ENCODE results near the gene SLC66A3.

SLC66A3 gene

DNA sequence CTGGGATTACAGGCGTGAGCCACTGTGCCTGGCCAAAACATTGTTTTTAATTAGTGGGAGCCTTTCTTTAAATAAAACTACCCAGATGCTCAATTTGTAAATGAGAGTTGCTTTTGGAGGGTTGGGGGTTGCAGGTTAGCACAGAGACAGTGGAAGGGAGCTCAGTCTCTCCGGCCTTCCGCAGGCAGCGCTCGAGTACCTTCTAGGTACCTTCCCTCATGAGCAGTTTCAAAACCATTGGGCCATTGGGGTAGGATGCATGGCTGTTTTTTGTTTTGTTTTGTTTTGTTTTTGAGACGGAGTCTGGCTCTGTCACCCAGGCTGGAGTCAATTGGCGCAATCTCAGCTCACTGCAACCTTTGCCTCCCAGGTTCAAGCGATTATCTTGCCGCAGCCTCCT, 19.0 kb downstream of the SLC66A3 start:
- Histone ChIP-seq H3K79me2 (ENCODE audit: insufficient read depth, low read length) (no peaks in the 10 kb centered on the region), H3K27ac (ENCODE audit: low read depth, low read length, poor library complexity, severe bottlenecking) (no peak overlapping the region), H3K4me1 (ENCODE audit: insufficient read depth, low read length, severe bottlenecking) (no peaks in the 10 kb centered on the region), H3K36me3 (ENCODE audit: insufficient read depth, low read length) (no peaks in the 10 kb centered on the region), H3K4me3 (ENCODE audit: low read depth, low read length, poor library complexity, severe bottlenecking) (no peak overlapping the region), H3K9me2 (ENCODE audit: low read depth, low read length) (no peaks in the 10 kb centered on the region), H3K27me3 (ENCODE audit: insufficient read depth, low read length) (no peaks in the 10 kb centered on the region; the same call in 1 of the 2 replicates), H3F3A (ENCODE audit: insufficient read depth, low read length) (no peaks in the 10 kb centered on the region), H3K9me3 (ENCODE audit: low read length) (no peaks in the 10 kb centered on the region), H3K9ac (ENCODE audit: low read length) (no peak overlapping the region), H2AFZ (ENCODE audit: low read length) (no peak overlapping the region), H4K20me1 (ENCODE audit: insufficient read depth, low read length) (no peaks in the 10 kb centered on the region), H3K4me2 (ENCODE audit: low read length) (no peak overlapping the region)
- TF ChIP-seq, protein P1, sequence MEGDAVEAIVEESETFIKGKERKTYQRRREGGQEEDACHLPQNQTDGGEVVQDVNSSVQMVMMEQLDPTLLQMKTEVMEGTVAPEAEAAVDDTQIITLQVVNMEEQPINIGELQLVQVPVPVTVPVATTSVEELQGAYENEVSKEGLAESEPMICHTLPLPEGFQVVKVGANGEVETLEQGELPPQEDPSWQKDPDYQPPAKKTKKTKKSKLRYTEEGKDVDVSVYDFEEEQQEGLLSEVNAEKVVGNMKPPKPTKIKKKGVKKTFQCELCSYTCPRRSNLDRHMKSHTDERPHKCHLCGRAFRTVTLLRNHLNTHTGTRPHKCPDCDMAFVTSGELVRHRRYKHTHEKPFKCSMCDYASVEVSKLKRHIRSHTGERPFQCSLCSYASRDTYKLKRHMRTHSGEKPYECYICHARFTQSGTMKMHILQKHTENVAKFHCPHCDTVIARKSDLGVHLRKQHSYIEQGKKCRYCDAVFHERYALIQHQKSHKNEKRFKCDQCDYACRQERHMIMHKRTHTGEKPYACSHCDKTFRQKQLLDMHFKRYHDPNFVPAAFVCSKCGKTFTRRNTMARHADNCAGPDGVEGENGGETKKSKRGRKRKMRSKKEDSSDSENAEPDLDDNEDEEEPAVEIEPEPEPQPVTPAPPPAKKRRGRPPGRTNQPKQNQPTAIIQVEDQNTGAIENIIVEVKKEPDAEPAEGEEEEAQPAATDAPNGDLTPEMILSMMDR (IDR thresholded peaks at IDR 0.05; ENCODE audit: low read length) = no peak
- TF ChIP-seq EZH2 (IDR thresholded peaks at IDR 0.05; ENCODE audit: borderline replicate concordance, low read length) = no peak

DNA sequence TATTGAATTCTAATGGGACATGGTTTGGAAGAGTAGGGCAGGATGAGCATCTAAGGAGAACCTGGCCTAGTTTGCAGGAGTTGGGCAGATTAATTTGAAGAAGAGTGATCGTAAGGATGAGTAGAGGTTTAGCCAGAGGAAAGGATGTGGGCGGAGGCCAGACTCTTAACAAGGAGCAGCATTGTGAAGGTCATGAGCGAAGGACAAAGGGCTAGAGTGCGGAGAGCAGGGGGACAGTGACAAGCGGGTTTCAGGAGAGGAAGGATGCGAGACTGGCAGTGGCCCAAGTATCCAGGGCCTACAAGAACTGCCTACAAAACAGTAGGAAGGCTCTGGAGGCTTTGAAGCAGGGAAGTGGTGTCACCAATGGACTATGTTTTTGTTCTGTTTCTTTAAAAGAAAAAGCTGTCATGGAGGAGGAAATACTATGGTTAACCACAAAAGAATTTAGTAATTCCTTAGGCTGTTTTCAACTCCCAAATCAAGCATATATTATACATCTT, 20.1 kb downstream of the SLC66A3 start:
- H3K27ac ChIP-seq (ENCODE audit: low read depth, low read length, poor library complexity, severe bottlenecking) = no peak overlapping the region
- no peaks in the 10 kb centered on the region for H3K9me3 ChIP-seq (ENCODE audit: low read length)
- no peaks in the 10 kb centered on the region for H3K79me2 ChIP-seq (ENCODE audit: insufficient read depth, low read length)
- TF ChIP-seq, protein P1 (IDR thresholded peaks at IDR 0.05; ENCODE audit: low read length) = no peak
- no peak for TF ChIP-seq EZH2 (IDR thresholded peaks at IDR 0.05; ENCODE audit: borderline replicate concordance, low read length)
- H3K9me2 ChIP-seq (ENCODE audit: low read depth, low read length) = no peaks in the 10 kb centered on the region
- no peak overlapping the region for H3K9ac ChIP-seq (ENCODE audit: low read length)
- no peaks in the 10 kb centered on the region for H4K20me1 ChIP-seq (ENCODE audit: insufficient read depth, low read length)
- H3K27me3 ChIP-seq (ENCODE audit: insufficient read depth, low read length) = no peaks in the 10 kb centered on the region
- no peak overlapping the region for H3K4me2 ChIP-seq (ENCODE audit: low read length)
- H3K4me3 ChIP-seq (ENCODE audit: low read depth, low read length, poor library complexity, severe bottlenecking) = no peak overlapping the region
- H2AFZ ChIP-seq (ENCODE audit: low read length) = no peak overlapping the region
- no peaks in the 10 kb centered on the region for H3K4me1 ChIP-seq (ENCODE audit: insufficient read depth, low read length, severe bottlenecking)
- H3F3A ChIP-seq (ENCODE audit: insufficient read depth, low read length) = no peaks in the 10 kb centered on the region
- H3K36me3 ChIP-seq (ENCODE audit: insufficient read depth, low read length) = no peaks in the 10 kb centered on the region

DNA sequence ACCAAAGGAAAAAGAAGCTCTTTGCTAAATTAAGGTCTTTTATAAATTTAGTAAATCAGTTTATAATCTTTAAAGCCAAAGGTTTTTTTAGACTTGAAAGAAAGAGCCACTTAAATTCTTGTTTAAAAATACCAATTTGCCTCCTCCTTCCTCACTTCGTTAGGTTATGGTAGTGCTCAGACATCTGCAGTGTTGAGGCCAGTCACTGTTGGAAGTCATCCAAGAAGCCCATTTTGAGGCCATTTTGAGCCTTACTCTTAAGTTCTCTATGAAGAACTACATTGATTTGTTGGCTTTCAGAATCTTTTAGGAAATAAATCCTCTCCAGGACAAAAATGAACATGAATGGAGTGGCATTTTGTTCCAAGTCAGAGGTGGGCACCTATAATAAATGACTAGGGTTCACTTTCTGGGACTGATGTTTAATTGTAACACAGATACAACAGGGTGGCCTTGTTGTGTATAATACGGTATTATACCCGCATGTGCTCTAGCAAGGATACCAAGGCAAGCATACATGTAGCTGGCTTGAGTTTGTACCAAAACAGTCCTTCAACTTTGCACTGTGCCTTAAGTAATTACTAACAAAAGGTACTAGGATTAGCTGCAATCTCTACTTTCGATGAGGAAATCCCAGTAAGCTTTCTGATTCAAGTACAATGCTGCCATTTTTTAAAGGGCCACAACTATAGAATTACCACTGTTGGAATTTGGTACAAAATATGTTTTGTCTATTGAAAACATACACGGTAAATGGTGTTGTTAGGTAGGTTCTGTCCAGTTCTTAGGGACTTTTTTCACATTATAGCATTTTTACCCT, 22.8 kb downstream of the SLC66A3 start:
- Histone ChIP-seq H4K20me1 (ENCODE audit: insufficient read depth, low read length) (no peaks in the 10 kb centered on the region), H3K27ac (ENCODE audit: low read depth, low read length, poor library complexity, severe bottlenecking) (no peak overlapping the region), H3K79me2 (ENCODE audit: insufficient read depth, low read length) (no peaks in the 10 kb centered on the region), H3K27me3 (ENCODE audit: insufficient read depth, low read length) (no peaks in the 10 kb centered on the region), H2AFZ (ENCODE audit: low read length) (no peak overlapping the region), H3K9me3 (ENCODE audit: low read length) (no peaks in the 10 kb centered on the region), H3F3A (ENCODE audit: insufficient read depth, low read length) (no peaks in the 10 kb centered on the region), H3K9ac (ENCODE audit: low read length) (no peak overlapping the region), H3K4me3 (ENCODE audit: low read depth, low read length, poor library complexity, severe bottlenecking) (no peak overlapping the region), H3K36me3 (ENCODE audit: insufficient read depth, low read length) (no peaks in the 10 kb centered on the region), H3K4me1 (ENCODE audit: insufficient read depth, low read length, severe bottlenecking) (no peaks in the 10 kb centered on the region), H3K4me2 (ENCODE audit: low read length) (no peak overlapping the region), H3K9me2 (ENCODE audit: low read depth, low read length) (no peaks in the 10 kb centered on the region)
- TF ChIP-seq, protein P1 (IDR thresholded peaks at IDR 0.05; ENCODE audit: low read length) = no peak
- no peak for TF ChIP-seq EZH2 (IDR thresholded peaks at IDR 0.05; ENCODE audit: borderline replicate concordance, low read length)

Measured in OCI-LY1 (cell line).